ENCODE data around the gene STIM2. TPM values are rescaled to one million over a fixed set of nuclear protein-coding genes. Genes with fewer than 3 reads are reported as not detected.

The STIM2 gene
- total RNA-seq, 4 donors from 2014 or later: 3.4 to 13.4 (median 8.2) TPM

- TF ChIP-seq CTCF (IDR thresholded peaks at IDR 0.05): no peak
- Histone ChIP-seq H3K4me1 (peaks cover 0 to 31% (median 0%) of the 10 kb centered on the region in 3 donors), H3K4me3 (no peak overlapping the region), H3K36me3 (no peaks in the 10 kb centered on the region), H3K27ac (no peak overlapping the region), H3K9me3 (no peaks in the 10 kb centered on the region), H3K27me3 (no peaks in the 10 kb centered on the region)
- DNase-seq: no peak
- 75 to 77% methylated on average over 2 of the region's 2 CpGs for WGBS, 2 donors
- intact Hi-C loops (cut with DNase I): no loop called here
Measured at GRCh38 chr4:26887809-26888208, 27.2 kb downstream of the STIM2 start.

DNA sequence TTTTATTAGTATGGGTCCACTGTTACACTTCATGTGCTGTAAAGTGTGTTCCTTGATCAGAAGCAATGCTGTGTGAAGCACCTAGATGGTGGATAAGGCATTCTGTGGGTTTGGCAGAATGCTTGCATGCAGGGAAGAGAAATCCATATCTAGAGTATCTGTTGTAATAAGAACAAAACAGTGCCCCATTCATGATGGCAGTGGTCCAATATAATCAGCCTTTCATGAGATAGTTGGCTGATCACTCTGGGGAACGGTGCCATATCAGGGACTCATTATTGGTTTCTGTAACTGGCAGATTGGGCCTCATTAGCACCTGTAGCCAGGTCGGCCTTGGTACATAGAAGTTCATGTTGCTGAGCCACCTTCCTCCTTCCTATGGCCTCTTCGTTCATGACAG, 28.7 kb downstream of the STIM2 start:
- H3K36me3 ChIP-seq: no peaks in the 10 kb centered on the region
- H3K27ac ChIP-seq: no peak overlapping the region
- no peak for DNase-seq
- H3K4me3 ChIP-seq: no peak overlapping the region
- intact Hi-C loops (cut with DNase I): no loop called here
- 91 to 93% methylated on average over 3 of the region's 3 CpGs for WGBS, 2 donors
- TF ChIP-seq CTCF (IDR thresholded peaks at IDR 0.05): no peak
- no peak for TF ChIP-seq POLR2A (IDR thresholded peaks at IDR 0.05)
- H3K27me3 ChIP-seq: no peaks in the 10 kb centered on the region
- H3K9me3 ChIP-seq: no peaks in the 10 kb centered on the region
- H3K4me1 ChIP-seq: peaks cover 0 to 18% (median 0%) of the 10 kb centered on the region in 3 donors

DNA sequence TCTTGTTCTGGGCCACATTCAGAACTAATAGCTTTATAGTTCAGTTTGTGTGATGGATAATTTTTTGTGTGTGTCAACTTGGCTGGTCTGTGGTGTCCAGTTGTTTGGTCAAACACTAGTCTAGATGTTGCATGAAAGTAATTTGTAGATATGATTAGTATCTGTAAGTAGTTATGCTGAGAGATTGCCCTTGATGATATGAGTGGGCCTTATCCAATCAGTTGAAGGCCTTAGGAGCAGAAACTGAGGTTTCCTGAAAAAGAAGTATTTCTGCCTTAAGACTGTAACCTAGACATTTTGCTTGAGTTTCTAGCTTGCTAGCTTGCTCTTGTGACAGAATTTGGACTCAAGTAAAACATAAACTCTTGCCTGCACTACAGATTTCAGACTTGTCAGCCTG, 30.4 kb downstream of the STIM2 start:
- DNase-seq: no peak
- Histone ChIP-seq H3K27ac (no peak overlapping the region), H3K27me3 (no peaks in the 10 kb centered on the region), H3K4me1 (peaks cover 0 to 7% (median 0%) of the 10 kb centered on the region in 3 donors), H3K36me3 (no peaks in the 10 kb centered on the region), H3K9me3 (no peaks in the 10 kb centered on the region), H3K4me3 (no peak overlapping the region)
- no peak for TF ChIP-seq POLR2A (IDR thresholded peaks at IDR 0.05)
- no peak for TF ChIP-seq CTCF (IDR thresholded peaks at IDR 0.05)
- intact Hi-C loops (cut with DNase I): no loop called here

DNA sequence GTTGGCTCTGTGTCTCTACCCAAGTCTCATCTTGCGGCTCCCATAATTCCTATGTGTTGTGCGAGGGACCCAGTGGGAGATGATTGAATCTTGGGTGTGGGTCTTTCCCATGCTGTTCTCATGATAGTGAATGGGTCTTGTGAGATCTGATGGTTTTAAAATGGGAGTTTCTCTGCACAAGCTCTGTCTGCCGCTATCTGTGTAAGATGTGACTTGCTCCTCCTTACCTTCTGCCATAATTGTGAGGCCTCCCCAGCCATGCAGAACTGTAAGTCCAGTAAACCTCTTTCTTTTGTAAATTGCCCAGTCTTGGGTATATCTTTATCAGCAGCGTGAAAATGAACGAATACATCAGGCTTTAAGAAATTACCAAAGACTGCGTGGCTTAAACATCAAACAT, 31.2 kb downstream of the STIM2 start:
- TF ChIP-seq CTCF (IDR thresholded peaks at IDR 0.05) (no peak), POLR2A (IDR thresholded peaks at IDR 0.05) (no peak)
- WGBS, 2 donors: 91 to 96% methylated on average over 5 to 6 of the region's 6 CpGs
- intact Hi-C loops (cut with DNase I): no loop called here
- peaks cover 0 to under 1% (median 0%) of the 10 kb centered on the region in 3 donors for H3K4me1 ChIP-seq
- no peak overlapping the region for H3K4me3 ChIP-seq
- no peaks in the 10 kb centered on the region for H3K9me3 ChIP-seq
- no peak for DNase-seq
- no peak overlapping the region for H3K27ac ChIP-seq
- no peaks in the 10 kb centered on the region for H3K27me3 ChIP-seq
- no peaks in the 10 kb centered on the region for H3K36me3 ChIP-seq

DNA sequence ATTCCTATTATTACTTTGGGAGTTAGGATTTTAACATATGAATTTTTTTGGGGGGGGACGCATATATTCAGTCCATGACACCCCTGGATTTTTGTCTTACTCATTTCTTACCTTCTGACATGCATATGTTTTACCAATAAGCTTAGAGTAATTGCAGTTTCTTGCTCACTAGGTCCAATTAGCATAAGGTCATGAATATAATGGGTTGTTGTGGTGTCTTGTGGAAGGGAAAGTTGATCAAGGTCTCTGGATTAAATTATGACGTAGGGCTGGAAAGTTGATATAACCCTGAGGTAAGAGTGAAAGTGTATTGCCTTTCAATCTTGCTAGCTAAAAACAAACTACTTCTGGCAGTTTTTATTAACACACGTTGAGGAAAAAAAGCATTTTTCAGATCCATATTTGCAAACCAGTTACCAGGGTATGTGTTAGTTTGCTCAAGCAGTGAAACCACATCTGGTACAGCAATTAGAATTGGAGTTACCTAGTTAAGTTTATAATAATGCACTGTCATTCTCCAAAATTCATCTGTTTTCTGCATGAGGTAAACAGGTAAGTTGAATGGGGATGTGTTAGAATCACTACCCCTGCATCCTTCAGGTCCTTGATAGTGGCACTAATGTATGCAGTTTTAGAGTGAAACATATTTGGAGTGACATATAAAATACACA, 32.0 kb downstream of the STIM2 start:
- Histone ChIP-seq H3K4me1 (no peaks in the 10 kb centered on the region), H3K9me3 (no peaks in the 10 kb centered on the region), H3K27me3 (no peaks in the 10 kb centered on the region), H3K4me3 (no peak overlapping the region), H3K27ac (no peak overlapping the region), H3K36me3 (no peaks in the 10 kb centered on the region)
- no peak for DNase-seq
- 70 to 77% methylated on average over 3 of the region's 3 CpGs for WGBS, 2 donors
- TF ChIP-seq POLR2A (IDR thresholded peaks at IDR 0.05): no peak
- TF ChIP-seq CTCF (IDR thresholded peaks at IDR 0.05): no peak
- intact Hi-C loops (cut with DNase I): no loop called here

All from esophagus squamous epithelium (tissue), 5 donors.